ENCODE measurements around the gene WIPF3. TPM values are rescaled to one million over a fixed set of nuclear protein-coding genes. Genes with fewer than 3 reads are reported as not detected.

WIPF3 gene
- total RNA-seq, 2 experiments from 2014 or later: not detected

DNA sequence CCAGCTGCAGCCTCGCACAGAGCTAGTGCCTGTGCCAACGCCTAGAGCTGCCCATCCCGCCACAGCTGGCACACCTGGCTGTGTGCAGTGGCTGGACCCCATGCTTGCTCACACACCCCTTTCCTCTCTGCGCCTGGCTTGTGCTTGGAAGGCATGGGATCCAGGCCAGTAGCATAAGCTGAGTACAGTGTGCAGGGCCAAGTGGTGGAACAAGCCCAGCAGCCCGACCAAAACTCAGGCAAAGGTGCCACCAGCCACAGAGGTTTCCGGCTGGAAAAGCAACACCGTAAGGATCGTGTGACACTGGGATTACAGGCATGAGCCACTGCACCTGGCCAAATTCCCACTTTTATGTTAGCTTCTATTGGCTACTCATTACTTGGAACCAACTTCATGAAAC, 144.9 kb downstream of the WIPF3 start:
- TF ChIP-seq, protein P1, sequence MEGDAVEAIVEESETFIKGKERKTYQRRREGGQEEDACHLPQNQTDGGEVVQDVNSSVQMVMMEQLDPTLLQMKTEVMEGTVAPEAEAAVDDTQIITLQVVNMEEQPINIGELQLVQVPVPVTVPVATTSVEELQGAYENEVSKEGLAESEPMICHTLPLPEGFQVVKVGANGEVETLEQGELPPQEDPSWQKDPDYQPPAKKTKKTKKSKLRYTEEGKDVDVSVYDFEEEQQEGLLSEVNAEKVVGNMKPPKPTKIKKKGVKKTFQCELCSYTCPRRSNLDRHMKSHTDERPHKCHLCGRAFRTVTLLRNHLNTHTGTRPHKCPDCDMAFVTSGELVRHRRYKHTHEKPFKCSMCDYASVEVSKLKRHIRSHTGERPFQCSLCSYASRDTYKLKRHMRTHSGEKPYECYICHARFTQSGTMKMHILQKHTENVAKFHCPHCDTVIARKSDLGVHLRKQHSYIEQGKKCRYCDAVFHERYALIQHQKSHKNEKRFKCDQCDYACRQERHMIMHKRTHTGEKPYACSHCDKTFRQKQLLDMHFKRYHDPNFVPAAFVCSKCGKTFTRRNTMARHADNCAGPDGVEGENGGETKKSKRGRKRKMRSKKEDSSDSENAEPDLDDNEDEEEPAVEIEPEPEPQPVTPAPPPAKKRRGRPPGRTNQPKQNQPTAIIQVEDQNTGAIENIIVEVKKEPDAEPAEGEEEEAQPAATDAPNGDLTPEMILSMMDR (IDR thresholded peaks at IDR 0.05): no peak
- intact Hi-C loops (cut with micrococcal nuclease): loop anchor here (10.0 kb wide), 1 partner anchor 114 kb away; no protein-coding TSS in a partner anchor
- Mint-ChIP-seq H3K4me3 (no peak overlapping the region), H3K4me1 (ENCODE audit: low read depth) (peaks cover 6% of the 10 kb centered on the region), H3K27me3 (no peaks in the 10 kb centered on the region), H3K36me3 (ENCODE audit: low read depth) (peaks cover 2% of the 10 kb centered on the region), H3K9me3 (no peaks in the 10 kb centered on the region), H3K27ac (no peak overlapping the region)
- POLR2A ChIA-PET: no interaction called here
- ATAC-seq: no peak
- CTCF ChIA-PET: interaction anchor here (0.6 to 1.6 kb wide), 4 partner anchors 11 to 72 kb away, joined by 3 read pairs; no protein-coding TSS in a partner anchor
- DNase-seq: no peak

DNA sequence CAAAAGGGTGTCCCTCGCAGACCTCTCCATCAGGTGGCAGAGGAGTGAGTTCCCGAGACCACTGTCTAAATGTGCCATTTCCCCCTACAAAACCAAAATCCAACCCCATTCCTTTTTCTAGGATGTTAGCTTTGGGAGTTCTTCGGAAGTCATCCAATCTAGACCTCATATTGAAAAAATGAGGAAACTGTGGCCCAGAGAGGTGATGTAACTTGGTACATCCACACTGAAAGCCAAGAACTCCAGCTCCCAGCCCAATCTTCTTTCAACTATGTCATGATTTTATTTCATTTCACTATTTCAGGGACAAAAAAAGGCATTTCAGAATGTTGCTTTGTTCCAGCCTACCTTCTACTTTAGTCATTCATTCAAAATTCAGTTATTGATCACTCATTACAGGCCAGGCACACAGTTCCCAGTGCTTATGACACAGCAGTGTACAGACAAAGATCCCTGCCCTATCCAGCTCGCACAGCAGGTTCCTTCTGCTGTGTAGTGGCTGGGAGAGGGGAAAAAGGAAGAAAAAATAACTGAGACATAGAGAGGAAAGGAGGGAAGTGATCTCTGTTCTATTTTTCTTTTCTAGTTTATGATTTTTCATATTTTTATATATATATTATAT, 147.5 kb downstream of the WIPF3 start:
- Mint-ChIP-seq H3K9me3 (no peaks in the 10 kb centered on the region), H3K4me3 (no peak overlapping the region), H3K4me1 (ENCODE audit: low read depth) (peaks cover 16% of the 10 kb centered on the region), H3K27me3 (no peaks in the 10 kb centered on the region), H3K36me3 (ENCODE audit: low read depth) (peaks cover 2% of the 10 kb centered on the region), H3K27ac (no peak overlapping the region)
- POLR2A ChIA-PET: interaction anchor here (1.0 kb wide), 1 partner anchor 23 kb away, joined by 3 read pairs; no protein-coding TSS in a partner anchor
- ATAC-seq (no peak), DNase-seq (no peak)
- CTCF ChIA-PET: interaction anchor here (0.8 to 1.7 kb wide), 4 partner anchors 11 to 108 kb away, joined by 3 to 7 read pairs (median 3); no protein-coding TSS in a partner anchor
- intact Hi-C loops (cut with micrococcal nuclease): loop anchor here (10.0 kb wide), 1 partner anchor 111 kb away; no protein-coding TSS in a partner anchor
- TF ChIP-seq, protein P1 (IDR thresholded peaks at IDR 0.05): no peak

DNA sequence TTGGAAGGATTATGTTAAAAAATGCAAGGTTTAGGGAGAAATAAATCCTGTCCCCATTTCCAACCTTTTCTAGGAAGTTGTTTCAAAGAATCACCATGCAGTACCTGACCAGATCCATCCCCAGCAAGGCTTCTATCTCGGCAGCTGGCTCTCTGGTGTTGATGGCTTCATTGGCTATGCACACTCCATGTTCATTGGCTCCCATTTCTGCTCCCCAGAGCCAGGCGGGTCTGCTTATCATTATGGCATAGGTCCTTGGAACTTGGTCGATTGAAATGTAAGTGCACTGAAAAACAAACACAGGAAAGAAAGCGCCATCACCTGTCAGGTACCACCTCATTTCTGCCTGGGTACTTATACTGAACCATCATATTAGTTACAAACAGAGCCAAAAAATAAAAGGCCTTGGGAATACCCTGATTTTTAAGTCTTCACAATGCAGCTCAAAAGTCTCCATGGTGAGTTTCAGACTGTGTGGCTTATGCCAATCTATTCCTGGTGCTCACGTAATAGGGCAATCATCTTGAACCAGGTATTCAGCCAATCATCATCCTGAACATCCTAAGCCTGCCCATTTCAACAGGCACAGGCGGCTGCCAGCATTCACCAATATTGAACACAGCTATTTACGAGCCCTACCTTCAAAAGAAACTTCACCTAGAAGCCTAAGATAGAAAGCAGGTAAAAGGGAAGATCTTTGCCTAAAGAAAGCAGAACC, 148.9 kb downstream of the WIPF3 start:
- no peak overlapping the region for H3K4me3 Mint-ChIP-seq
- CTCF ChIA-PET: interaction anchor here (1.0 to 4.2 kb wide), 4 partner anchors 22 to 106 kb away, joined by 3 to 18 read pairs (median 4); no protein-coding TSS in a partner anchor
- DNase-seq (no peak), ATAC-seq (no peak)
- intact Hi-C loops (cut with micrococcal nuclease): loop anchor here (10.0 kb wide), 1 partner anchor 110 kb away; no protein-coding TSS in a partner anchor
- H3K36me3 Mint-ChIP-seq (ENCODE audit: low read depth): peaks cover 2% of the 10 kb centered on the region
- peaks cover 16% of the 10 kb centered on the region for H3K4me1 Mint-ChIP-seq (ENCODE audit: low read depth)
- POLR2A ChIA-PET: no interaction called here
- H3K27ac Mint-ChIP-seq: no peak overlapping the region
- H3K27me3 Mint-ChIP-seq: no peaks in the 10 kb centered on the region
- H3K9me3 Mint-ChIP-seq: no peaks in the 10 kb centered on the region
- TF ChIP-seq, protein P1 (IDR thresholded peaks at IDR 0.05): no peak

DNA sequence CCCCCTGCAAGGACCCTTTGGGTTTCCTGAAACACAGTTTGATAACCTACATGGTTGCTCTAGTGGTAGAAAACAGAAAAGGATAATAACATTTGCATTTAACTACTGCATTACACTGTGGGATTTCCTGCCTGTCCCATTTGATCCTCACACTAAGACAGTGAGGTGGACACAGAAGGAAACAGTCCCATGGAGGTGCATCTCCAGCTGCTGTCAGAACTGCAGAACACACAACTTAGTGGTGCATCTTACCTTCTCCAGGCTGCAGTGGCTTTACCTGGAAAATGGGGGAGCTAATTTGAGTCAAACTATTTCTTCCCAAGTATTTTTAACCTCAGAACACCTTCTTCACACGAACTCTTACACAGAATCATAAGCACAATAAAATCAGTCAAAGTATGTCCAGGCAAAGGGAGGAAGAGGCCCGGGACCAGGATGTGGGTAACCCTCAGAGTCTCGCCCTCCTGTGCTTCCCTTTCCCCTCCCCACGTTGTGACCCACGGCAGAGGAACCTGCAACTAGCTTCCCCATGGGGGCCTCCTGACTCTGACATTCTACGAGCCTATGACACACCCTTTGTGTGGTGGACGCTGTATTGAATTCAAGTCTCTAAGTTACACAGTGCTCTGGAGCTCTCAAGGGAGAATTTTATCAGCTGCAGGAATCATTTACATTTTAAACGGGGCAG, 149.6 kb downstream of the WIPF3 start:
- ChIA-PET CTCF (interaction anchor here (1.0 to 4.2 kb wide), 5 partner anchors 22 to 117 kb away, joined by 4 to 18 read pairs (median 4); no protein-coding TSS in a partner anchor), POLR2A (no interaction called here)
- Mint-ChIP-seq H3K9me3 (no peaks in the 10 kb centered on the region), H3K4me3 (no peak overlapping the region), H3K27me3 (no peaks in the 10 kb centered on the region), H3K4me1 (ENCODE audit: low read depth) (peaks cover 16% of the 10 kb centered on the region), H3K27ac (peak overlapping the region; percentile 47), H3K36me3 (ENCODE audit: low read depth) (peaks cover 2% of the 10 kb centered on the region)
- intact Hi-C loops (cut with micrococcal nuclease): loop anchor here (10.0 kb wide), 1 partner anchor 109 kb away; no protein-coding TSS in a partner anchor
- DNase-seq (peak; percentile 65), ATAC-seq (peak; percentile 94)
- TF ChIP-seq, protein P1 (IDR thresholded peaks at IDR 0.05): no peak
